ENCODE data around the gene TSC22D1. TPM values are rescaled to one million over a fixed set of nuclear protein-coding genes. Genes with fewer than 3 reads are reported as not detected.
A peak's percentile ranks its signal among the peaks of the same experiment; 100 is the strongest.

TSC22D1 gene
- 10 to 100 TPM; 60.0 to 78.8 (median 69.3) TPM for total RNA-seq

GRCh38 chr13:44575741-44576350 is at the start of gene TSC22D1:
Gene TSC22D1, minus strand, starts transcription at chr13:44576330. Its CDS starts 256 bp downstream, at chr13:44576074.
- intact Hi-C loops (cut with DNase I; ENCODE audit: low total_unique reads): no loop called here
- no peak for TF ChIP-seq CTCF (IDR thresholded peaks at IDR 0.05)
- TF ChIP-seq POLR2A (IDR thresholded peaks at IDR 0.05): no peak
- H3K4me3 ChIP-seq (ENCODE audit: low read depth, poor library complexity, severe bottlenecking): peak within 1 kb of the TSS; percentile 73
- WGBS, 2 donors: 1 to 2% methylated on average over 35 to 49 of the region's 51 CpGs
- DNase-seq (ENCODE audit: low spot score in 2 of 2): peak; percentile 25 to 90

- 66 to 74% methylated on average over 1 of the region's 1 CpG for WGBS, 2 donors
- intact Hi-C loops (cut with DNase I; ENCODE audit: low total_unique reads): no loop called here
- TF ChIP-seq POLR2A (IDR thresholded peaks at IDR 0.05) (no peak), CTCF (IDR thresholded peaks at IDR 0.05) (no peak)
Observed at GRCh38 chr13:44622708-44623107, 46.6 kb upstream of the TSC22D1 start.

GRCh38 chr13:44622261-44622660 is 46.1 kb upstream of the TSC22D1 start:
- WGBS, 2 donors: 24 to 30% methylated on average over 1 of the region's 1 CpG
- TF ChIP-seq POLR2A (IDR thresholded peaks at IDR 0.05): no peak
- TF ChIP-seq CTCF (IDR thresholded peaks at IDR 0.05): no peak

More at GRCh38 chr13:44622708-44623107, 46.6 kb upstream of the TSC22D1 start:
- H3K4me3 ChIP-seq (ENCODE audit: low read depth, poor library complexity, severe bottlenecking): no peak overlapping the region
- no peak for DNase-seq (ENCODE audit: low spot score in 2 of 2)

GRCh38 chr13:44620057-44620456 is 43.9 kb upstream of the TSC22D1 start:
- no peak overlapping the region for H3K4me3 ChIP-seq (ENCODE audit: low read depth, poor library complexity, severe bottlenecking)
- no peak for DNase-seq (ENCODE audit: low spot score in 2 of 2)
- intact Hi-C loops (cut with DNase I; ENCODE audit: low total_unique reads): no loop called here
- no peak for TF ChIP-seq CTCF (IDR thresholded peaks at IDR 0.05)
- no peak for TF ChIP-seq POLR2A (IDR thresholded peaks at IDR 0.05)

More at GRCh38 chr13:44622261-44622660, 46.1 kb upstream of the TSC22D1 start:
- no peak overlapping the region for H3K4me3 ChIP-seq (ENCODE audit: low read depth, poor library complexity, severe bottlenecking)
- intact Hi-C loops (cut with DNase I; ENCODE audit: low total_unique reads): no loop called here
- no peak for DNase-seq (ENCODE audit: low spot score in 2 of 2)

- intact Hi-C loops (cut with DNase I; ENCODE audit: low total_unique reads): no loop called here
- no peak for DNase-seq (ENCODE audit: low spot score in 2 of 2)
- TF ChIP-seq CTCF (IDR thresholded peaks at IDR 0.05): no peak
- TF ChIP-seq POLR2A (IDR thresholded peaks at IDR 0.05): no peak
- WGBS, 2 donors: 89 to 95% methylated on average over 1 of the region's 1 CpG
- H3K4me3 ChIP-seq (ENCODE audit: low read depth, poor library complexity, severe bottlenecking): no peak overlapping the region
Observed at GRCh38 chr13:44619651-44620050, 43.5 kb upstream of the TSC22D1 start.

- intact Hi-C loops (cut with DNase I; ENCODE audit: low total_unique reads): no loop called here
- 79 to 82% methylated on average over 1 of the region's 1 CpG for WGBS, 2 donors
- TF ChIP-seq POLR2A (IDR thresholded peaks at IDR 0.05): no peak
- TF ChIP-seq CTCF (IDR thresholded peaks at IDR 0.05): no peak
- DNase-seq (ENCODE audit: low spot score in 2 of 2): no peak
- H3K4me3 ChIP-seq (ENCODE audit: low read depth, poor library complexity, severe bottlenecking): no peak overlapping the region
Observed at GRCh38 chr13:44618326-44618725, 42.2 kb upstream of the TSC22D1 start.

Data from lower leg skin (tissue), 4 donors.